Astrocyte of the spinal cord (primary cell): ENCODE results near the gene SDR42E2.
"Not testable (repeated sequence)": the region's sequence is repeated elsewhere in the genome, so short reads cannot be mapped to it uniquely, and the experiment has no call there.

ENCODE experiments used
- DNase-seq: peaks from one replicate; pipeline ENCODE4 v3.0.0; 2011; ENCODE audit warnings: low read depth, low spot score
- H3K4me3 ChIP-seq: 2 replicates; pipeline ENCODE4 v1.5.1; 2011; ENCODE audit warnings: low read depth, mild to moderate bottlenecking, low read length, moderate library complexity
- in situ Hi-C: cut with HindIII; loops from 2 replicates; pipeline ENCODE4 v1.10.0; 2017; ENCODE audit warnings: low sequenced_read_pairs
- TF ChIP-seq, protein P1 (sequence below): IDR thresholded peaks from 2 replicates; pipeline ENCODE4 v1.5.1; 2012; ENCODE audit warnings: low read depth, mild to moderate bottlenecking, low read length, inconsistent platforms

The SDR42E2 gene

DNA sequence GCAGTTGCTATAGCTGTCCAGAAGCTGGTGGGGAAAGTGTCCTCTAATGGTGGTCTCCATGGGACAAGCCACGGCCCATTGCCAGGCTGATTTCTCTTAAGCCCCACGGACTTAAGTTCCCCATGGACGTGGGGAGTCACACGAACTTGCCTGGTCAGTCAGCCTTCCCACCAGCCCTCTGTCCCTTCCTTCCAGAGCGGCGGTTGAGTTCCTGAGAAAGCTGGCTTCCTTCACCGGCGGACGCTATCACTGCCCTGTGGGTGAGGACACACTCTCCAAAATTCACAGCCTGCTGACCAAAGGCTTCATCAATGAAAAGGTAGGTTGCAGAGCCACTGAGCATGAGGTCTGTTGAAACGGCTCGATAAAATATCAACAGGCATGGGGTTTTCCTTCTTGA, 10.0 kb upstream of the SDR42E2 start:
- H3K4me3 ChIP-seq, result no peak overlapping the region
- no peak for DNase-seq
- in situ Hi-C loops, result no loop called here
- TF ChIP-seq, protein P1, sequence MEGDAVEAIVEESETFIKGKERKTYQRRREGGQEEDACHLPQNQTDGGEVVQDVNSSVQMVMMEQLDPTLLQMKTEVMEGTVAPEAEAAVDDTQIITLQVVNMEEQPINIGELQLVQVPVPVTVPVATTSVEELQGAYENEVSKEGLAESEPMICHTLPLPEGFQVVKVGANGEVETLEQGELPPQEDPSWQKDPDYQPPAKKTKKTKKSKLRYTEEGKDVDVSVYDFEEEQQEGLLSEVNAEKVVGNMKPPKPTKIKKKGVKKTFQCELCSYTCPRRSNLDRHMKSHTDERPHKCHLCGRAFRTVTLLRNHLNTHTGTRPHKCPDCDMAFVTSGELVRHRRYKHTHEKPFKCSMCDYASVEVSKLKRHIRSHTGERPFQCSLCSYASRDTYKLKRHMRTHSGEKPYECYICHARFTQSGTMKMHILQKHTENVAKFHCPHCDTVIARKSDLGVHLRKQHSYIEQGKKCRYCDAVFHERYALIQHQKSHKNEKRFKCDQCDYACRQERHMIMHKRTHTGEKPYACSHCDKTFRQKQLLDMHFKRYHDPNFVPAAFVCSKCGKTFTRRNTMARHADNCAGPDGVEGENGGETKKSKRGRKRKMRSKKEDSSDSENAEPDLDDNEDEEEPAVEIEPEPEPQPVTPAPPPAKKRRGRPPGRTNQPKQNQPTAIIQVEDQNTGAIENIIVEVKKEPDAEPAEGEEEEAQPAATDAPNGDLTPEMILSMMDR, result no peak

DNA sequence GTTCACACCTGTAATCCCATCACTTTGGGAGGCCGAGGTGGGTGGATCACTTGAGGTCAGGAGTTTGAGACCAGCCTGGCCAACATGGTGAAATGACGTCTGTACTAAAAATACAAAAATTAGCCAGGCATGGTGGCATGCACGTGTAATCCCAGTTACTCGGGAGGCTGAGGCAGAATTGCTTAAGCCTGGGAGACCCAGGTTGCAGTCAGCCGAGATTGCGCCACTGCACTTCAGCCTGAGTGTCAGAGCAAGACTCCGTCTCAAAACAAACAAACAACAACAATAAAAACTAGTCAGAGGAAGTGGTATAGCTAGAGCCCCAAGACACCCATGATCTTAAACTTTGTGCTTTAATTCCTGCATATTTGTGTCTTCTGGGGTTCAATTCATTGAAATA, 9.2 kb upstream of the SDR42E2 start:
- DNase-seq, H3K4me3 ChIP-seq, in situ Hi-C loops: not testable (repeated sequence)

DNA sequence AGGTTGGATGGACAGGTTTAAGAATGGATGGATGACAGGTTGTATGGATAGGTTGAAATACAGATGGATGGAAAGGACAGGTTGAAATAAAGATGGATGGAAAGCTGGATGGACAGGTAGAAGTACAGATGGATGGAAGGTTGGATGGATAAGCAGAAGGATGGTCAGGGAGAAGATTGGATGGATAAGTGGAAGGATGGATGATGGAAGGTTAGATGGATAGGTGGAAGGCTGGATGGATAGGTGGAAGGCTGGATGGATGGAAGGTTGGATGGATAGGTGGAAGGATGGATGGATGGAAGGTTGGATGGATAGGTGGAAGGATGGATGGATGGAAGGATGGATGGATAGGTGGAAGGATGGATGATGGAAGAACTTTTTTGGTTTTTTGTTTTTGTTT, 905 bp upstream of the SDR42E2 start:
- in situ Hi-C loops, result no loop called here
- H3K4me3 ChIP-seq, result no peak overlapping the region
- TF ChIP-seq, protein P1, result no peak
- no peak for DNase-seq

DNA sequence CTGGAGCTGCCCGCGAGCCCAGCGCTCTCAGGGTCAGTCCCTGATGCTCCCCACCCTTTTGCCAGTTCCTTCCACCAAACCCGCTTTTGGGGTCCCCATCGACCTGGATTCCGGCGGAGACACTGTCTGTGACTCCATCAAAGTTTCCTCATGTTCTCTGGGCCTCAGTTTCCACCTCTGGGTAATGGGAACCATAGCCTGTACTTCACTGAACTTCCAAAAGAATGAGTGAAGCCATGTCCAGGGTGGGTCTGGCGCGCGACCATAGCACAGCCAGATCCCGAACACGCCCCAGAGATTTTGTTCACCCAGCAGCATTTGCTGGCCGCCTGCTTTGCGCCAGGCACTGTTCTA, 327 bp downstream of the SDR42E2 start:
- in situ Hi-C loops, result no loop called here
- no peak for DNase-seq
- TF ChIP-seq, protein P1, result no peak
- no peak overlapping the region for H3K4me3 ChIP-seq

DNA sequence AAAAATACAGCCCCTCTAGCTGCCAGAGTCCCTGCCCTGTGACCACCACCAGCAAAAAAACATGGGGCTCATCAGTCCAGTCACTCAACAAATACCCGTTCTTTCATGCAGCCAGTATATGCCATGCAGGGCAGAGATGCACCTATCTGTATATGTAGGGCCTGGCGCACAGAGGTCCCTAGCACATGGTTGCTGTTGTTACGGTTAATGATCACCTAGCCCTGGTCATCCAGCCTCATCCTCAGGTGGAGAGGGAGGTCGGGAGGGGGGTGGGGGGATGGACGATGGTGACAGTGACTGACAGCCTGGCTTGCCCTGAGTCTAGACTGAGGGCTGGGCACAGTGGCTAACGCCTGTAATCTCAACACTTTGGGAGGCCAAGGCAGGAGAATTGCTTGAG, 1.5 kb downstream of the SDR42E2 start:
- no peak for DNase-seq
- H3K4me3 ChIP-seq, result no peak overlapping the region
- in situ Hi-C loops, result no loop called here

DNA sequence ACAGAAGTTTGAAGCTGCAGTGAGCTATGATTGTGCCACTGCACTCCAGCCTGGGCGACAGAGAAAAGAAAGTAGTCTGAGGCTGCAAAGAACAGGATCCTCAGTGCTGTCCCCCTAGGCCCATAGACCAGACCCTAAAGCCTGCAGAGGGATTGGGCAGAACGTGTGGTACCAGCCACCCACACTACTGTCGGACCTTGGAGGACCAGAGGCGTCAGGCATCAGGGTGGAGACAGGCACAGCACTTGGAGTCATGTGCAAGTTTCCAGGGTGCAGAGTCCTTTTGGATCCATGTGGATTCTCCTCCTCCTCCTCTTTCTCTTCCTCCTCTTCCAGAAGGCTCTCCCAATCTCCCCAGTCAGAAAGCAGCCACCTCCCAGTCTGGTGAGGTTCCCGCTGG, 2.2 kb downstream of the SDR42E2 start:
- DNase-seq, result no peak
- TF ChIP-seq, protein P1, result no peak
- in situ Hi-C loops, result no loop called here
- no peak overlapping the region for H3K4me3 ChIP-seq

More for the DNA sequence above, 1.5 kb downstream of the SDR42E2 start:
- TF ChIP-seq, protein P1, result no peak

DNA sequence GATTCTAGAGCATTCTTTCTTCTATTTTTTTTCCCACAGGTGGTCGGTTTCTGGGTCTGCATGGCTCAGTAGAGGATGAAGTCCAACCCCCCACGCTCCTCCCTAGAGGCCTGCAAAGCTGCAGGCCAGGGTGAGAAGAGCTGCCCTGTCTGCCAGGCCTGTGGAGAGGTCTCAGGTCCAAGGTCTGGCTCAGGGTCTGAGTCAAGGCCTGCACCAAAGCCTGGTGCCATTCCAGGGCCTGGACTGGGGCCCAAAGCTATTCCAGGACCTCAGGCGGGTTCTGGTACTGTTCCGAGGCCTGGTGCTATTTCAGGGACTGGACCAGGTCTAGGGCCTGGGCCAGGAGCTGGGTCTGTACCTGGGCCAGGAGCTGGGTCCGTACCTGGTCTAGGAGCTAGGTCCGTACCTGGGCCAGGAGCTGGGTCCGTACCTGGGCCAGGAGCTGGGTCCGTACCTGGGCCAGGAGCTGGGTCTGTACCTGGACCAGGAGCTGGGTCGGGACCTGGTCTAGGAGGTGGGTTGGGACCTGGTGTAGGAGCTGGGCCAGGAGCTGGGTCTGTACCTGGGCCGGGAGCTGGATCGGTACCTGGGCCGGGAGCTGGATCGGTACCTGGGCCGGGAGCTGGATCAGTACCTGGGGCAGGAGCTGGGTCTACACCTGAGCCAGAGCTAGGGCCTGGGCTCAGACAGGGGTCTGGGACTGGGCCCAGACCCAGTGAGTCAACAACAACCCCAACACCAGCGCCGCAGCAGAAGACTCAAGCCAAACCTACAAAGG, 3.4 kb downstream of the SDR42E2 start:
- H3K4me3 ChIP-seq, result no peak overlapping the region
- in situ Hi-C loops, result no loop called here
- no peak for DNase-seq
- TF ChIP-seq, protein P1, result no peak
